Hepatic stellate cell (primary cell): ENCODE data around the gene CCDC167.
"Not testable (repeated sequence)": the region's sequence is repeated elsewhere in the genome, so short reads cannot be mapped to it uniquely, and the experiment has no call there.

Experiments
- DNase-seq: peaks from one replicate; pipeline ENCODE4 v3.0.0; 2011; ENCODE audit warnings: low spot score

Gene CCDC167

GRCh38 chr6:37511201-37511600, 11.5 kb upstream of the CCDC167 start:
- DNase-seq: no peak

GRCh38 chr6:37507690-37508421, 8.2 kb upstream of the CCDC167 start:
- no peak for DNase-seq

GRCh38 chr6:37507077-37507476, 7.4 kb upstream of the CCDC167 start:
- DNase-seq: no peak

- no peak for DNase-seq
These were observed 6.8 kb upstream of the CCDC167 start for GRCh38 chr6:37506479-37506878.

GRCh38 chr6:37504024-37504423, 4.3 kb upstream of the CCDC167 start:
- no peak for DNase-seq

GRCh38 chr6:37503309-37503965, 3.7 kb upstream of the CCDC167 start:
- DNase-seq: no peak

GRCh38 chr6:37502703-37503291, 3.1 kb upstream of the CCDC167 start:
- no peak for DNase-seq

GRCh38 chr6:37501632-37502491, 2.2 kb upstream of the CCDC167 start:
- DNase-seq: no peak

GRCh38 chr6:37500904-37501303, 1.2 kb upstream of the CCDC167 start:
- not testable (repeated sequence) for DNase-seq

GRCh38 chr6:37500294-37500608, 558 bp upstream of the CCDC167 start:
- no peak for DNase-seq

GRCh38 chr6:37496951-37497885, 2.5 kb downstream of the CCDC167 start:
- DNase-seq: no peak

GRCh38 chr6:37495244-37495934, 4.3 kb downstream of the CCDC167 start:
- DNase-seq: no peak

- no peak for DNase-seq
These were observed 6.1 kb downstream of the CCDC167 start for GRCh38 chr6:37493661-37493995.

- no peak for DNase-seq
These were observed 6.6 kb downstream of the CCDC167 start for GRCh38 chr6:37492991-37493660.

- no peak for DNase-seq
These were observed 7.3 kb downstream of the CCDC167 start for GRCh38 chr6:37492236-37492972.

GRCh38 chr6:37491830-37492208, 7.9 kb downstream of the CCDC167 start:
- no peak for DNase-seq

- DNase-seq: no peak
These were observed 8.4 kb downstream of the CCDC167 start for GRCh38 chr6:37491171-37491829.

GRCh38 chr6:37490536-37491170, 9.0 kb downstream of the CCDC167 start:
- no peak for DNase-seq
